Activated CD4-positive, alpha-beta T cell treated with anti-CD3 and anti-CD28 coated beads for 36 hours (primary cell): Measurements from ENCODE around the gene SEMA5A. TPM values are rescaled to one million over a fixed set of nuclear protein-coding genes. Genes with fewer than 3 reads are reported as not detected.

Experiments used
- ATAC-seq: fragments of 200-7000 bp; cut with Tn5 transposase; one replicate; pipeline ENCODE4 v1.10.0; 2021; ENCODE audit warnings: mild to moderate bottlenecking, moderate library complexity
- CTCF ChIA-PET: fragments of 350-600 bp; sonication (Branson Sonifier 250); formaldehyde crosslinking; loops from one replicate; lab custom pipeline; 2021; ENCODE audit warnings: antibody characterized with exemption; lab: Charles Lee
- POLR2A ChIA-PET: fragments of 350-600 bp; sonication (Branson Sonifier 250); formaldehyde crosslinking; loops from one replicate; lab custom pipeline; 2021; ENCODE audit warnings: antibody characterized with exemption, inconsistent platforms; lab: Charles Lee
- DNase-seq: peaks from one replicate; pipeline ENCODE4 v3.0.0-alpha.2; 2020
- H3K27ac Mint-ChIP-seq: one replicate; pipeline ENCODE4 v1.8.0; 2021; ENCODE audit warnings: mixed read lengths
- H3K27me3 Mint-ChIP-seq: one replicate; pipeline ENCODE4 v1.8.0; 2021; ENCODE audit warnings: mixed read lengths
- H3K36me3 Mint-ChIP-seq: one replicate; pipeline ENCODE4 v1.8.0; 2021; ENCODE audit warnings: low read depth, mixed read lengths
- H3K4me1 Mint-ChIP-seq: one replicate; pipeline ENCODE4 v1.8.0; 2021; ENCODE audit warnings: mixed read lengths
- H3K4me3 Mint-ChIP-seq: one replicate; pipeline ENCODE4 v1.8.0; 2021; ENCODE audit warnings: mild to moderate bottlenecking, moderate library complexity, mixed read lengths
- H3K9me3 Mint-ChIP-seq: one replicate; pipeline ENCODE4 v1.8.0; 2021; ENCODE audit warnings: low read depth, mixed read lengths
- intact Hi-C, 2 experiments: fragments of 100-400 bp; cut with DNase I in 1 of 2; cut with micrococcal nuclease in 1 of 2; formaldehyde crosslinking; loops; one replicate each; pipeline versions ENCODE4 v1.14.2 to v1.15.1; 2022 to 2024; cut with DNase I, micrococcal nuclease
- total RNA-seq, 2 experiments: library from RNA; stranded (reverse); gene quantifications; one replicate each; pipeline ENCODE4 v1.2.3, GENCODE V29; 2021

SEMA5A gene
- total RNA-seq, 2 experiments from 2014 or later: 0.04 TPM; not detected in 1

GRCh38 chr5:9301200-9301599 lies 244.7 kb downstream of the SEMA5A start:
- ATAC-seq: no peak
- ChIA-PET POLR2A (no interaction called here), CTCF (no interaction called here)
- H3K27ac Mint-ChIP-seq: no peak overlapping the region
- intact Hi-C loops: no loop called here
- H3K27me3 Mint-ChIP-seq: no peaks in the 10 kb centered on the region
- no peaks in the 10 kb centered on the region for H3K4me1 Mint-ChIP-seq
- H3K36me3 Mint-ChIP-seq: no peaks in the 10 kb centered on the region
- DNase-seq: no peak
- H3K4me3 Mint-ChIP-seq: no peak overlapping the region
- H3K9me3 Mint-ChIP-seq: peaks cover 2% of the 10 kb centered on the region

GRCh38 chr5:9297134-9297533 lies 248.7 kb downstream of the SEMA5A start:
- intact Hi-C loops: no loop called here
- no peaks in the 10 kb centered on the region for H3K4me1 Mint-ChIP-seq
- CTCF ChIA-PET: interaction anchor here (0.6 kb wide), 1 partner anchor 34 kb away, joined by 3 read pairs; no protein-coding TSS in a partner anchor
- no peak overlapping the region for H3K27ac Mint-ChIP-seq
- H3K4me3 Mint-ChIP-seq: no peak overlapping the region
- H3K27me3 Mint-ChIP-seq: no peaks in the 10 kb centered on the region
- peaks cover 2% of the 10 kb centered on the region for H3K9me3 Mint-ChIP-seq
- ATAC-seq: no peak
- POLR2A ChIA-PET: no interaction called here
- no peak for DNase-seq
- no peaks in the 10 kb centered on the region for H3K36me3 Mint-ChIP-seq

- intact Hi-C loops: no loop called here
- ChIA-PET CTCF (no interaction called here), POLR2A (no interaction called here)
- Mint-ChIP-seq H3K36me3 (no peaks in the 10 kb centered on the region), H3K27ac (no peak overlapping the region), H3K9me3 (peaks cover 4% of the 10 kb centered on the region), H3K27me3 (no peaks in the 10 kb centered on the region), H3K4me1 (no peaks in the 10 kb centered on the region), H3K4me3 (no peak overlapping the region)
- DNase-seq: no peak
- ATAC-seq: no peak
These were observed 250.4 kb downstream of the SEMA5A start for GRCh38 chr5:9295466-9295801.

GRCh38 chr5:9294793-9295465 lies 250.9 kb downstream of the SEMA5A start:
- no peaks in the 10 kb centered on the region for H3K4me1 Mint-ChIP-seq
- H3K27me3 Mint-ChIP-seq: no peaks in the 10 kb centered on the region
- DNase-seq: no peak
- peaks cover 4% of the 10 kb centered on the region for H3K9me3 Mint-ChIP-seq
- ATAC-seq: no peak
- POLR2A ChIA-PET: no interaction called here
- H3K27ac Mint-ChIP-seq: no peak overlapping the region
- no peak overlapping the region for H3K4me3 Mint-ChIP-seq
- H3K36me3 Mint-ChIP-seq: no peaks in the 10 kb centered on the region
- CTCF ChIA-PET: no interaction called here
- intact Hi-C loops: no loop called here

GRCh38 chr5:9288234-9288633 lies 257.6 kb downstream of the SEMA5A start:
- intact Hi-C loops: no loop called here
- Mint-ChIP-seq H3K27ac (no peak overlapping the region), H3K27me3 (no peaks in the 10 kb centered on the region), H3K36me3 (no peaks in the 10 kb centered on the region), H3K4me1 (no peaks in the 10 kb centered on the region), H3K4me3 (no peak overlapping the region), H3K9me3 (peaks cover 4% of the 10 kb centered on the region)
- no peak for ATAC-seq
- ChIA-PET CTCF (no interaction called here), POLR2A (no interaction called here)
- no peak for DNase-seq

GRCh38 chr5:9284781-9285307 lies 261.0 kb downstream of the SEMA5A start:
- no peak for ATAC-seq
- CTCF ChIA-PET: no interaction called here
- H3K9me3 Mint-ChIP-seq: peaks cover 1% of the 10 kb centered on the region

GRCh38 chr5:9284272-9284671 lies 261.6 kb downstream of the SEMA5A start:
- intact Hi-C loops: no loop called here
- ChIA-PET POLR2A (no interaction called here), CTCF (no interaction called here)
- Mint-ChIP-seq H3K27ac (no peak overlapping the region), H3K27me3 (no peaks in the 10 kb centered on the region), H3K4me3 (no peak overlapping the region), H3K36me3 (no peaks in the 10 kb centered on the region), H3K9me3 (peaks cover 1% of the 10 kb centered on the region), H3K4me1 (no peaks in the 10 kb centered on the region)
- no peak for DNase-seq
- no peak for ATAC-seq

More at GRCh38 chr5:9284781-9285307, 261.0 kb downstream of the SEMA5A start:
- no peak for DNase-seq
- H3K4me3 Mint-ChIP-seq: no peak overlapping the region
- no peaks in the 10 kb centered on the region for H3K27me3 Mint-ChIP-seq
- no peak overlapping the region for H3K27ac Mint-ChIP-seq
- intact Hi-C loops: no loop called here
- POLR2A ChIA-PET: no interaction called here
- no peaks in the 10 kb centered on the region for H3K36me3 Mint-ChIP-seq
- no peaks in the 10 kb centered on the region for H3K4me1 Mint-ChIP-seq

GRCh38 chr5:9283473-9283872 lies 262.4 kb downstream of the SEMA5A start:
- Mint-ChIP-seq H3K27ac (no peak overlapping the region), H3K4me1 (no peaks in the 10 kb centered on the region), H3K27me3 (no peaks in the 10 kb centered on the region), H3K9me3 (peaks cover 1% of the 10 kb centered on the region), H3K36me3 (no peaks in the 10 kb centered on the region), H3K4me3 (no peak overlapping the region)
- ATAC-seq (no peak), DNase-seq (no peak)
- POLR2A ChIA-PET: no interaction called here
- intact Hi-C loops: no loop called here
- CTCF ChIA-PET: no interaction called here

- Mint-ChIP-seq H3K36me3 (no peaks in the 10 kb centered on the region), H3K4me3 (no peak overlapping the region), H3K27me3 (no peaks in the 10 kb centered on the region), H3K9me3 (peaks cover 1% of the 10 kb centered on the region), H3K27ac (no peak overlapping the region), H3K4me1 (no peaks in the 10 kb centered on the region)
- POLR2A ChIA-PET: no interaction called here
- ATAC-seq (no peak), DNase-seq (no peak)
- intact Hi-C loops: no loop called here
- CTCF ChIA-PET: no interaction called here
These were observed 262.9 kb downstream of the SEMA5A start for GRCh38 chr5:9283021-9283420.

- Mint-ChIP-seq H3K4me3 (no peak overlapping the region), H3K36me3 (no peaks in the 10 kb centered on the region)
These were observed 263.7 kb downstream of the SEMA5A start for GRCh38 chr5:9282211-9282610.

GRCh38 chr5:9279774-9280173 lies 266.1 kb downstream of the SEMA5A start:
- Mint-ChIP-seq H3K4me1 (no peaks in the 10 kb centered on the region), H3K36me3 (no peaks in the 10 kb centered on the region), H3K9me3 (peaks cover 1% of the 10 kb centered on the region), H3K4me3 (no peak overlapping the region), H3K27ac (no peak overlapping the region), H3K27me3 (no peaks in the 10 kb centered on the region)
- intact Hi-C loops: no loop called here
- ATAC-seq (no peak), DNase-seq (no peak)
- ChIA-PET CTCF (no interaction called here), POLR2A (no interaction called here)

More at GRCh38 chr5:9282211-9282610, 263.7 kb downstream of the SEMA5A start:
- ChIA-PET POLR2A (no interaction called here), CTCF (no interaction called here)
- H3K27ac Mint-ChIP-seq: no peak overlapping the region
- ATAC-seq: no peak
- H3K27me3 Mint-ChIP-seq: no peaks in the 10 kb centered on the region
- no peaks in the 10 kb centered on the region for H3K4me1 Mint-ChIP-seq
- intact Hi-C loops: no loop called here
- DNase-seq: no peak
- peaks cover 1% of the 10 kb centered on the region for H3K9me3 Mint-ChIP-seq

- no peaks in the 10 kb centered on the region for H3K4me1 Mint-ChIP-seq
- POLR2A ChIA-PET: no interaction called here
- DNase-seq (no peak), ATAC-seq (no peak)
- intact Hi-C loops: no loop called here
- H3K27me3 Mint-ChIP-seq: no peaks in the 10 kb centered on the region
- no peak overlapping the region for H3K27ac Mint-ChIP-seq
- CTCF ChIA-PET: no interaction called here
- H3K4me3 Mint-ChIP-seq: no peak overlapping the region
- H3K9me3 Mint-ChIP-seq: peaks cover 1% of the 10 kb centered on the region
- no peaks in the 10 kb centered on the region for H3K36me3 Mint-ChIP-seq
These were observed 266.8 kb downstream of the SEMA5A start for GRCh38 chr5:9278921-9279603.
